Ishikawa (cell line): Measurements from ENCODE around the gene ARL8B.

Experiments
- CEBPB ChIP-seq: IDR thresholded peaks from 2 replicates; pipeline ENCODE4 v1.6.1; 2012
- CREB1 ChIP-seq: IDR thresholded peaks from 2 replicates; pipeline ENCODE4 v1.6.1; 2012; ENCODE audit warnings: low read depth
- EGR1 ChIP-seq: IDR thresholded peaks from 2 replicates; pipeline ENCODE4 v1.6.1; 2012
- EP300 ChIP-seq: IDR thresholded peaks from 2 replicates; pipeline ENCODE4 v1.6.1; 2012; ENCODE audit warnings: borderline replicate concordance
- NFIC ChIP-seq: IDR thresholded peaks from 2 replicates; pipeline ENCODE4 v1.6.1; 2012
- RAD21 ChIP-seq: IDR thresholded peaks from 2 replicates; pipeline ENCODE4 v1.6.1; 2012; ENCODE audit warnings: low read depth
- TAF1 ChIP-seq: IDR thresholded peaks from 2 replicates; pipeline ENCODE4 v1.6.1; 2012; ENCODE audit warnings: low read depth, mild to moderate bottlenecking
- TEAD4 ChIP-seq: IDR thresholded peaks from 2 replicates; pipeline ENCODE4 v1.6.1; 2012
- YY1 ChIP-seq: IDR thresholded peaks from 2 replicates; pipeline ENCODE4 v1.6.1; 2012; ENCODE audit warnings: low read depth
- ZBTB7A ChIP-seq: IDR thresholded peaks from 2 replicates; pipeline ENCODE4 v1.6.1; 2012; ENCODE audit warnings: low read depth
- TF ChIP-seq, protein P1 (sequence below): IDR thresholded peaks from 2 replicates; pipeline ENCODE4 v1.6.1; 2012; ENCODE audit warnings: low read depth, mild to moderate bottlenecking
- TF ChIP-seq, protein P2 (sequence below): IDR thresholded peaks from 2 replicates; pipeline ENCODE4 v1.6.1; 2012

- TF ChIP-seq CREB1 (no peak), EP300 (no peak), ZBTB7A (no peak), TAF1 (no peak), EGR1 (no peak), RAD21 (no peak), TEAD4 (no peak), CEBPB (no peak), YY1 (no peak), NFIC (no peak)
- TF ChIP-seq, protein P1, sequence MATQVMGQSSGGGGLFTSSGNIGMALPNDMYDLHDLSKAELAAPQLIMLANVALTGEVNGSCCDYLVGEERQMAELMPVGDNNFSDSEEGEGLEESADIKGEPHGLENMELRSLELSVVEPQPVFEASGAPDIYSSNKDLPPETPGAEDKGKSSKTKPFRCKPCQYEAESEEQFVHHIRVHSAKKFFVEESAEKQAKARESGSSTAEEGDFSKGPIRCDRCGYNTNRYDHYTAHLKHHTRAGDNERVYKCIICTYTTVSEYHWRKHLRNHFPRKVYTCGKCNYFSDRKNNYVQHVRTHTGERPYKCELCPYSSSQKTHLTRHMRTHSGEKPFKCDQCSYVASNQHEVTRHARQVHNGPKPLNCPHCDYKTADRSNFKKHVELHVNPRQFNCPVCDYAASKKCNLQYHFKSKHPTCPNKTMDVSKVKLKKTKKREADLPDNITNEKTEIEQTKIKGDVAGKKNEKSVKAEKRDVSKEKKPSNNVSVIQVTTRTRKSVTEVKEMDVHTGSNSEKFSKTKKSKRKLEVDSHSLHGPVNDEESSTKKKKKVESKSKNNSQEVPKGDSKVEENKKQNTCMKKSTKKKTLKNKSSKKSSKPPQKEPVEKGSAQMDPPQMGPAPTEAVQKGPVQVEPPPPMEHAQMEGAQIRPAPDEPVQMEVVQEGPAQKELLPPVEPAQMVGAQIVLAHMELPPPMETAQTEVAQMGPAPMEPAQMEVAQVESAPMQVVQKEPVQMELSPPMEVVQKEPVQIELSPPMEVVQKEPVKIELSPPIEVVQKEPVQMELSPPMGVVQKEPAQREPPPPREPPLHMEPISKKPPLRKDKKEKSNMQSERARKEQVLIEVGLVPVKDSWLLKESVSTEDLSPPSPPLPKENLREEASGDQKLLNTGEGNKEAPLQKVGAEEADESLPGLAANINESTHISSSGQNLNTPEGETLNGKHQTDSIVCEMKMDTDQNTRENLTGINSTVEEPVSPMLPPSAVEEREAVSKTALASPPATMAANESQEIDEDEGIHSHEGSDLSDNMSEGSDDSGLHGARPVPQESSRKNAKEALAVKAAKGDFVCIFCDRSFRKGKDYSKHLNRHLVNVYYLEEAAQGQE: no peak
- TF ChIP-seq, protein P2, sequence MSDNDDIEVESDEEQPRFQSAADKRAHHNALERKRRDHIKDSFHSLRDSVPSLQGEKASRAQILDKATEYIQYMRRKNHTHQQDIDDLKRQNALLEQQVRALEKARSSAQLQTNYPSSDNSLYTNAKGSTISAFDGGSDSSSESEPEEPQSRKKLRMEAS: no peak
Observed at GRCh38 chr3:5079761-5080160, 42.3 kb upstream of the ARL8B start.
